ENCODE data around the gene P2RX6.
"Not testable (repeated sequence)": the region's sequence is repeated elsewhere in the genome, so short reads cannot be mapped to it uniquely, and the experiment has no call there.

Gene P2RX6

DNA sequence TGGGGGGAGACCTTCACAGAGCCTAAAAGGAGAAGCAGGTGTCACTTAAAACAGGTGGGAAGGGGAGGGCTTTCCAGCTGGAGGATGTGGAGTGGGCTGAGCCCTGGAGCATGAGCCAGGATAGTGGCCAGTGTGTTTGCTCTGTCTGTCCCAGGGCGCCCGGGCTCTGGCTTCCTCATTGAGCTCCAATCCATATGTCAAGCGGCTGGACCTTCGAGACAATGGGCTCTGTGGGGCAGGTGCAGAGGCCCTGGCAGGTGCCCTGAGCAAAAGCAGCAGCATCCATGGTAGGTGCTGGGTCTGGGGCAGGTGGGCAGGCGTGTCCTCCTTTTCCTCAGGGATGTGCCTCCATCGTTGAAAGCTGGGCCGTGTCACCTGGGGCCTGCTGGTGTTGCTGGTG lies 32.8 kb downstream of the P2RX6 start:
- TF ChIP-seq ISL1 (CRISPR knock-in tag; IDR thresholded peaks at IDR 0.05) (no peak), ZFP30 (CRISPR knock-in tag; IDR thresholded peaks at IDR 0.05) (no peak), ESRRG (CRISPR knock-in tag; IDR thresholded peaks at IDR 0.05) (no peak), ZNF70 (CRISPR knock-in tag; IDR thresholded peaks at IDR 0.05) (no peak), ZC3H10 (CRISPR knock-in tag; IDR thresholded peaks at IDR 0.05) (no peak), PPARA (CRISPR knock-in tag; IDR thresholded peaks at IDR 0.05; ENCODE audit: borderline replicate concordance) (no peak), ZFP3 (CRISPR knock-in tag; IDR thresholded peaks at IDR 0.05) (no peak), SNAI2 (CRISPR knock-in tag; IDR thresholded peaks at IDR 0.05) (no peak), GLIS3 (CRISPR knock-in tag; IDR thresholded peaks at IDR 0.05) (no peak), ZNF8 (CRISPR knock-in tag; IDR thresholded peaks at IDR 0.05) (no peak), CSDC2 (CRISPR knock-in tag; IDR thresholded peaks at IDR 0.05) (no peak), TCF4 (CRISPR knock-in tag; IDR thresholded peaks at IDR 0.05; ENCODE audit: borderline replicate concordance) (no peak), ZNF565 (CRISPR knock-in tag; conservative IDR thresholded peaks at IDR 0.05; ENCODE audit: low read depth) (no peak)
- TF ChIP-seq, protein P1, sequence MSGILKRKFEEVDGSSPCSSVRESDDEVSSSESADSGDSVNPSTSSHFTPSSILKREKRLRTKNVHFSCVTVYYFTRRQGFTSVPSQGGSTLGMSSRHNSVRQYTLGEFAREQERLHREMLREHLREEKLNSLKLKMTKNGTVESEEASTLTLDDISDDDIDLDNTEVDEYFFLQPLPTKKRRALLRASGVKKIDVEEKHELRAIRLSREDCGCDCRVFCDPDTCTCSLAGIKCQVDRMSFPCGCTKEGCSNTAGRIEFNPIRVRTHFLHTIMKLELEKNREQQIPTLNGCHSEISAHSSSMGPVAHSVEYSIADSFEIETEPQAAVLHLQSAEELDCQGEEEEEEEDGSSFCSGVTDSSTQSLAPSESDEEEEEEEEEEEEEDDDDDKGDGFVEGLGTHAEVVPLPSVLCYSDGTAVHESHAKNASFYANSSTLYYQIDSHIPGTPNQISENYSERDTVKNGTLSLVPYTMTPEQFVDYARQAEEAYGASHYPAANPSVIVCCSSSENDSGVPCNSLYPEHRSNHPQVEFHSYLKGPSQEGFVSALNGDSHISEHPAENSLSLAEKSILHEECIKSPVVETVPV (CRISPR knock-in tag; IDR thresholded peaks at IDR 0.05): no peak
- TF ChIP-seq, protein P2, sequence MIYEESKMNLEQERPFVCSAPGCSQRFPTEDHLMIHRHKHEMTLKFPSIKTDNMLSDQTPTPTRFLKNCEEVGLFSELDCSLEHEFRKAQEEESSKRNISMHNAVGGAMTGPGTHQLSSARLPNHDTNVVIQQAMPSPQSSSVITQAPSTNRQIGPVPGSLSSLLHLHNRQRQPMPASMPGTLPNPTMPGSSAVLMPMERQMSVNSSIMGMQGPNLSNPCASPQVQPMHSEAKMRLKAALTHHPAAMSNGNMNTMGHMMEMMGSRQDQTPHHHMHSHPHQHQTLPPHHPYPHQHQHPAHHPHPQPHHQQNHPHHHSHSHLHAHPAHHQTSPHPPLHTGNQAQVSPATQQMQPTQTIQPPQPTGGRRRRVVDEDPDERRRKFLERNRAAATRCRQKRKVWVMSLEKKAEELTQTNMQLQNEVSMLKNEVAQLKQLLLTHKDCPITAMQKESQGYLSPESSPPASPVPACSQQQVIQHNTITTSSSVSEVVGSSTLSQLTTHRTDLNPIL (CRISPR knock-in tag; IDR thresholded peaks at IDR 0.05; ENCODE audit: low read depth): no peak
- no peak for ATAC-seq

DNA sequence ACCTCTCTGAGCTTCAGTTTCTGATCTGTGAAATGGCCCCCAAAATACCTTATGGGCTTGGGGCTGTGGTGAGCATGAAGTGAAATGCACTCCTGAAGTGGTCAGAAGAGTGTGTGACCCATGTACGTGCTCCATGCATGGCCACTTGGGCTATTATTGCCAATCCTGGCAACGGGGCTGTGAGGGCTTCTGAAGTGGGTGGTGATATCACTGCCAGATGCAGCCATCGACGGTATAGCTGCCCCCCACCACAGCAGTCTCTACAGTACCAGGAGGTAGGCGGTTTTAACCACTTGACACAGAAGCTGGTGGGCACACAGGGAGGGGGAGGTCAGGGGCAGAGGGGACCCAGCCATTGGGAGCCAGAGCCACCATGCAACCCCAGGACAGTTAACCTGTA lies 33.5 kb downstream of the P2RX6 start:
- ATAC-seq: not testable (repeated sequence)

DNA sequence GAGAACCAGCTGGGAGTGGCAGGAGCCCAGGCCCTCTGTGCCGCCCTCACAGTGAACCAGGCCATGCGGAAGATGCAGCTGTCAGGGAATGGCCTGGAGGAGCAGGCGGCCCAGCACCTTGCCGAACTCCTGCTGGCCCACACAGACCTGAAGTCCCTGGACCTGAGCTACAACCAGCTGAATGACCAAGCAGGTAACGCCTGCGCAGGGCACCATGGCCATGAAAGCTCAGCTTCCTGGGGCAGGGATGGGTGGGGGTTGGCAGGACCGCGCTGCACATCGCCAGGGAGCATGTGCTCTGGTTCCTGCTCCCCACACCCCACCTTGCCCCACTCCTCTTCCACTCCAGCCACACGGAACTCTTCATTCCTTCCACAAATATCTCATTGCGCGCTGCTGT lies 34.0 kb downstream of the P2RX6 start:
- ATAC-seq: not testable (repeated sequence)

DNA sequence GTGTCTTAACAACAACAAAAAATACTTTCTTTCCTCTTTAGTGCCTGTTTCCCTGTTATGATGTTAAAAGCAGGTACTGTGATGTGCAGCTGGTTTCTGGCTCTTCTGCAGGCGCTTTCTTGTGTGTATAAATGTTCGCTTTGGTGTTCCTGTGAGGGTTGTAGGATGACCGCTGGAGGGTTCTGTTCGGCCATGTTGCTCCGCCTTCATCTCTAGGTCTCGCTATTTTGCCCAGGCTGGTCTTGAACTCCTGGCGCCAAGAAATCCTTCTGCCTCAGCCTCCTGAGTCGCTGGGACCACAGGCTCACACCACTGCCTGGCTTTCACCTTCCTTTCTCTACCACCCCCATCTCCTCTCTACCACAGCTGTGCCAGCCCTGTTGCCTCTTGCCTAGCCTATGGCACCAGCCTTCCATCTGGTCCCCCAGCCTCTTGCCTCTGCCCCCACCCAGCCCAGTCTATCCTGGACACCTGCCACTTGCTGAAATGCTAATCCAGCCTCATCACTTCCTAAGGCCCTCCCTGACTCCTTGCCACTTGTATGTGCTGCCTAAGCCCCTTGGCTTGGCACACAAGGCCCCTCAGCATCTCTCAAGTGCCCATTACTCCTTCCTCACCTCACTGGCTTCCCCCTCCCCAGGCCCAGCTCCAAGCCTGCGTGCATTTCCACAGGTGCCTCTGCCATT lies 36.3 kb downstream of the P2RX6 start:
- ATAC-seq: no peak
- TF ChIP-seq, protein P3, sequence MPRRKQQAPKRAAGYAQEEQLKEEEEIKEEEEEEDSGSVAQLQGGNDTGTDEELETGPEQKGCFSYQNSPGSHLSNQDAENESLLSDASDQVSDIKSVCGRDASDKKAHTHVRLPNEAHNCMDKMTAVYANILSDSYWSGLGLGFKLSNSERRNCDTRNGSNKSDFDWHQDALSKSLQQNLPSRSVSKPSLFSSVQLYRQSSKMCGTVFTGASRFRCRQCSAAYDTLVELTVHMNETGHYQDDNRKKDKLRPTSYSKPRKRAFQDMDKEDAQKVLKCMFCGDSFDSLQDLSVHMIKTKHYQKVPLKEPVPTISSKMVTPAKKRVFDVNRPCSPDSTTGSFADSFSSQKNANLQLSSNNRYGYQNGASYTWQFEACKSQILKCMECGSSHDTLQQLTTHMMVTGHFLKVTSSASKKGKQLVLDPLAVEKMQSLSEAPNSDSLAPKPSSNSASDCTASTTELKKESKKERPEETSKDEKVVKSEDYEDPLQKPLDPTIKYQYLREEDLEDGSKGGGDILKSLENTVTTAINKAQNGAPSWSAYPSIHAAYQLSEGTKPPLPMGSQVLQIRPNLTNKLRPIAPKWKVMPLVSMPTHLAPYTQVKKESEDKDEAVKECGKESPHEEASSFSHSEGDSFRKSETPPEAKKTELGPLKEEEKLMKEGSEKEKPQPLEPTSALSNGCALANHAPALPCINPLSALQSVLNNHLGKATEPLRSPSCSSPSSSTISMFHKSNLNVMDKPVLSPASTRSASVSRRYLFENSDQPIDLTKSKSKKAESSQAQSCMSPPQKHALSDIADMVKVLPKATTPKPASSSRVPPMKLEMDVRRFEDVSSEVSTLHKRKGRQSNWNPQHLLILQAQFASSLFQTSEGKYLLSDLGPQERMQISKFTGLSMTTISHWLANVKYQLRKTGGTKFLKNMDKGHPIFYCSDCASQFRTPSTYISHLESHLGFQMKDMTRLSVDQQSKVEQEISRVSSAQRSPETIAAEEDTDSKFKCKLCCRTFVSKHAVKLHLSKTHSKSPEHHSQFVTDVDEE (CRISPR knock-in tag; IDR thresholded peaks at IDR 0.05): no peak
- TF ChIP-seq RARB (CRISPR knock-in tag; IDR thresholded peaks at IDR 0.05): no peak

DNA sequence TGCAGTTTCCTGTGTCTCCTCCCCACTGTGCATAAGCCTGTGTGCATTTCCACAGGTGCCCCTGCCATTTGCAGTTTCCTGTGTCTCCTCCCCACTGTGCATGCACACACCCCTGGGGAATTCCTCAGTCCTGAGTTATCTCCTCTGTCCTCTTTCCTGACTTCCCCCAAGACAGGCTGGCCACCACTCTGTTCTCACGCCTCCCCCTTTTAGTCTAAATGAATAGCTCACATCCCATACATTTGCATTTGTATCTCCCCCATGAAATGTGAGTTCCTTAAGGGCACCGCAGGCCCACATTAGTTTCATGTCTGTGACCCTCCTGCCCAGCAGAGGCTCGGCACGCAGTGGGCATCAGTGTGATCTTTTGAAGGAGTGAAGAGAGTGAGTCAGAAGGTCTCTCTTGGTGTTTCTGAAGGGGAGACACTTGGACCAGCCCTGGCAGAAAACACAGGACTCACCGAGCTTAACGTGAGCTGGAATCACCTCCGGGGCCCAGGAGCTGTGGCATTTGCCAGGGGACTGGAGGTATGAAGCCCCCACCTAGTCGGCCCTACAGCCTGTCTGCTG lies 37.0 kb downstream of the P2RX6 start:
- TF ChIP-seq ARNTL (CRISPR knock-in tag; IDR thresholded peaks at IDR 0.05; ENCODE audit: borderline replicate concordance, low read depth) (no peak), ZNF565 (CRISPR knock-in tag; conservative IDR thresholded peaks at IDR 0.05; ENCODE audit: low read depth) (no peak), TOX (CRISPR knock-in tag; IDR thresholded peaks at IDR 0.05; ENCODE audit: borderline replicate concordance) (no peak), RARB (CRISPR knock-in tag; IDR thresholded peaks at IDR 0.05) (no peak), ESRRG (CRISPR knock-in tag; IDR thresholded peaks at IDR 0.05) (no peak)
- TF ChIP-seq, protein P1 (CRISPR knock-in tag; IDR thresholded peaks at IDR 0.05): no peak
- peak; percentile 24; the same call in 2 of the 3 replicates for ATAC-seq

Measured in SK-N-SH treated with all-trans-retinoic acid at 6 μM for 48 hours (cell line).